ENCODE data around the gene GBGT1.

DNA sequence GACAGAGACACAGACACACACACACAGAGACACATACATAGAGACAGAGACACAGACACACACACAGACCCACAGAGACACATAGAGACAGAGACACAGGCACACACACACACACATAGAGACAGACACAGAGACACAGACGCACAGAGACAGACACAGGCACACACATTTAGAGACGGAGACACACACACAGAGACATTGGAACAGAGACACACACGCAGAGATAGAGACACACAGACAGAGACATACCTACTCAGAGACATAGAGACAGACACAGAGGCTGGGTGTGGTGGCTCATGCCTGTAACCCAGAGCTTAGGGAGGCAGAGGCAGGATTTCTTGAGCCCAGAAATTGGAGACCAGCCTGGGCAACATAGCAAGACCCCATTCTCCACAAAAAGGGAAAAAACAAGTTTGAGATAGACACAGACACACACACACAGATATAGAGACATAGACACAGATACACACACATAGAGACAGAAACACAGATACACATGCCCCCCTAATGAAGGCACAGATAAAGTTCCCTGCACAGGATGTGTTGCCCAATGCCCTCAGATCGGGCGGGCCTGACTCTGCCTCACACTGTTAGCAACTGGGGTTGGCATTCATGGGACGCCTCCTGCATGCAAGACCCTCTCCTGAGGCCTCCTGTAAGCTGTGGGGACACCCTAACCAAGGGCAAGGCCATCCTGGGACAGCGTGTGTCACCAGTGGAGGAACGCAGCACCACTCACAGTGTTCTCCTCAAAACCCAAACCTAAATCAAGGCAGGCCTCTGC is 39.4 kb downstream of the GBGT1 start:
- TF ChIP-seq, protein P1, sequence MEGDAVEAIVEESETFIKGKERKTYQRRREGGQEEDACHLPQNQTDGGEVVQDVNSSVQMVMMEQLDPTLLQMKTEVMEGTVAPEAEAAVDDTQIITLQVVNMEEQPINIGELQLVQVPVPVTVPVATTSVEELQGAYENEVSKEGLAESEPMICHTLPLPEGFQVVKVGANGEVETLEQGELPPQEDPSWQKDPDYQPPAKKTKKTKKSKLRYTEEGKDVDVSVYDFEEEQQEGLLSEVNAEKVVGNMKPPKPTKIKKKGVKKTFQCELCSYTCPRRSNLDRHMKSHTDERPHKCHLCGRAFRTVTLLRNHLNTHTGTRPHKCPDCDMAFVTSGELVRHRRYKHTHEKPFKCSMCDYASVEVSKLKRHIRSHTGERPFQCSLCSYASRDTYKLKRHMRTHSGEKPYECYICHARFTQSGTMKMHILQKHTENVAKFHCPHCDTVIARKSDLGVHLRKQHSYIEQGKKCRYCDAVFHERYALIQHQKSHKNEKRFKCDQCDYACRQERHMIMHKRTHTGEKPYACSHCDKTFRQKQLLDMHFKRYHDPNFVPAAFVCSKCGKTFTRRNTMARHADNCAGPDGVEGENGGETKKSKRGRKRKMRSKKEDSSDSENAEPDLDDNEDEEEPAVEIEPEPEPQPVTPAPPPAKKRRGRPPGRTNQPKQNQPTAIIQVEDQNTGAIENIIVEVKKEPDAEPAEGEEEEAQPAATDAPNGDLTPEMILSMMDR (IDR thresholded peaks at IDR 0.05; ENCODE audit: insufficient read depth, low read length, poor library complexity, severe bottlenecking): no peak
- TF ChIP-seq EZH2phosphoT487 (conservative IDR thresholded peaks at IDR 0.05; ENCODE audit: low read length): no peak

Measured in SU-DHL-6 (cell line).